Esophagus muscularis mucosa (tissue), 4 donors: ENCODE measurements around the gene NTM.

ENCODE experiments used
- CTCF ChIP-seq, 3 experiments: fragments of 200-600 bp in 2 of 3; fragments of 450-650 bp in 1 of 3; sonication (generic) in 2 of 3; IDR thresholded peaks; one replicate each; pipeline ENCODE4 v1.5.1; 2017 to 2019; ENCODE audit warnings: antibody characterized with exemption in 3 of 3, mild to moderate bottlenecking in 2 of 3, moderate library complexity in 1 of 3
- EP300 ChIP-seq: sonication (generic); formaldehyde crosslinking; IDR thresholded peaks from one replicate; pipeline ENCODE4 v1.6.1; 2017; ENCODE audit warnings: antibody characterized with exemption
- POLR2AphosphoS5 ChIP-seq, 2 donors: sonication (generic); formaldehyde crosslinking; IDR thresholded peaks; one replicate each; pipeline ENCODE4 v1.6.1; 2017; ENCODE audit warnings: antibody characterized with exemption in 2 of 2

GRCh38 chr11:132238331-132238866 is 868.0 kb downstream of the NTM start:
- TF ChIP-seq CTCF (IDR thresholded peaks at IDR 0.05) (no peak), EP300 (no peak), POLR2AphosphoS5 (IDR thresholded peaks at IDR 0.05) (no peak)
